ENCODE measurements around the gene USH1C. TPM values are rescaled to one million over a fixed set of nuclear protein-coding genes. Genes with fewer than 3 reads are reported as not detected.

The USH1C gene
- total and polyA plus RNA-seq, 2 of the 4 experiments (the other 2 are of a cell fraction), result not detected

GRCh38 chr11:17541330-17541885, 2.8 kb downstream of the USH1C start:
- no peak overlapping the region for H2AK9ac ChIP-seq (replicated peaks; ENCODE audit: low read depth, low read length, poor library complexity)
- H3K27me3 ChIP-seq (ENCODE audit: control insufficient read depth, insufficient read depth, low read length), result peaks cover 20% of the 10 kb centered on the region

More at GRCh38 chr11:17541330-17541885, 2.8 kb downstream of the USH1C start:
- H4K8ac ChIP-seq (ENCODE audit: low read depth in 2 of 2, low read length in 2 of 2), result no peak overlapping the region
- no peak overlapping the region for H2BK15ac ChIP-seq (ENCODE audit: low read depth, low read length)
- H2AK5ac ChIP-seq (ENCODE audit: low read depth, low read length), result no peak overlapping the region
- H3K79me1 ChIP-seq (ENCODE audit: low read depth in 1 of 2, low read length in 2 of 2), result no peaks in the 10 kb centered on the region
- no peaks in the 10 kb centered on the region for H3K4me1 ChIP-seq (ENCODE audit: control insufficient read depth, insufficient read depth, low read length)
- no peaks in the 10 kb centered on the region for H3K36me3 ChIP-seq (ENCODE audit: control insufficient read depth, insufficient read depth, low read length)
- H4K91ac ChIP-seq (ENCODE audit: insufficient read depth, low read depth, low read length), result no peak overlapping the region
- H3K9me1 ChIP-seq (ENCODE audit: insufficient read depth, low read length), result no peaks in the 10 kb centered on the region
- POLR2A ChIA-PET (ENCODE audit: unreplicated experiment), result no interaction called here
- no peak overlapping the region for H2AFZ ChIP-seq (replicated peaks; ENCODE audit: low read length, poor library complexity)
- no peak overlapping the region for H3K4ac ChIP-seq (ENCODE audit: low read depth, low read length)
- H3K23ac ChIP-seq (ENCODE audit: low read depth, low read length), result no peak overlapping the region
- no peak overlapping the region for H3K14ac ChIP-seq (replicated peaks; ENCODE audit: low read depth, low read length)
- H3K4me3 ChIP-seq (ENCODE audit: insufficient read depth, low read depth, low read length), result no peak overlapping the region
- CTCF ChIA-PET, result no interaction called here
- no peak overlapping the region for H3K4me2 ChIP-seq (ENCODE audit: low read depth, low read length)
- WGBS, 2 experiments (ENCODE audit: extremely low coverage in 2 of 2, insufficient read length in 1 of 2), result 8% methylated on average over 2 of the region's 4 CpGs; no CpG with 5 or more reads in 1 of the 2 experiments
- no peak overlapping the region for H3K9ac ChIP-seq (ENCODE audit: low read depth, low read length)
- ATAC-seq (ENCODE audit: low read depth) (no peak), DNase-seq (no peak)
- intact Hi-C loops (cut with micrococcal nuclease) (no loop called here), dilution Hi-C loops (cut with HindIII; ENCODE audit: low sequenced_read_pairs, unreplicated experiment) (no loop called here), in situ Hi-C loops (cut with MboI; ENCODE audit: low sequenced_read_pairs) (no loop called here)
- H3K18ac ChIP-seq (ENCODE audit: low read depth, low read length), result no peak overlapping the region
- no peak overlapping the region for H2BK120ac ChIP-seq (ENCODE audit: low read depth, low read length)
- no peak overlapping the region for H4K5ac ChIP-seq (ENCODE audit: low read depth, low read length)
- no peaks in the 10 kb centered on the region for H4K20me1 ChIP-seq (ENCODE audit: insufficient read depth, low read length)
- H3K56ac ChIP-seq (ENCODE audit: extremely low read depth, insufficient read depth, low read length), result no peak overlapping the region
- TF ChIP-seq USF2 (IDR thresholded peaks at IDR 0.05; ENCODE audit: low read depth, low read length), result no peak
- TF ChIP-seq MAZ (IDR thresholded peaks at IDR 0.05; ENCODE audit: borderline replicate concordance, low read depth, low read length), result no peak
- TF ChIP-seq ELK1 (IDR thresholded peaks at IDR 0.05; ENCODE audit: borderline replicate concordance, low read depth, low read length), result no peak
- TF ChIP-seq RCOR1 (IDR thresholded peaks at IDR 0.05; ENCODE audit: insufficient replicate concordance, low read length), result no peak
- TF ChIP-seq SMC3 (IDR thresholded peaks at IDR 0.05; ENCODE audit: low read depth, low read length), result no peak
- no peak for TF ChIP-seq RFX5 (IDR thresholded peaks at IDR 0.05; ENCODE audit: low read depth, low read length)
- TF ChIP-seq CHD1 (IDR thresholded peaks at IDR 0.05; ENCODE audit: low read depth, low read length), result no peak
- no peak for TF ChIP-seq BHLHE40 (IDR thresholded peaks at IDR 0.05; ENCODE audit: low read depth, low read length)
- no peak for TF ChIP-seq MAFK (IDR thresholded peaks at IDR 0.05; ENCODE audit: low read depth, low read length)
- TF ChIP-seq FOS (IDR thresholded peaks at IDR 0.05; ENCODE audit: low read depth, low read length), result no peak
- TF ChIP-seq NFE2L2 (IDR thresholded peaks at IDR 0.05; ENCODE audit: low read depth, low read length), result no peak
- H2BK5ac ChIP-seq (ENCODE audit: low read depth, low read length, poor library complexity, severe bottlenecking), result no peak overlapping the region
- H2BK20ac ChIP-seq (ENCODE audit: low read depth, low read length), result no peak overlapping the region
- no TSS peak for BruUV-seq (replicated peaks)
- H3K27ac ChIP-seq (ENCODE audit: insufficient read depth, low read length), result no peak overlapping the region
- H3K9me3 ChIP-seq (ENCODE audit: control insufficient read depth, insufficient read depth, low read length), result no peaks in the 10 kb centered on the region

Data from IMR-90 (cell line).